IPS-11a (cell line): ENCODE measurements around the gene PKNOX2.

Experiments
- H3K4me3 ChIP-seq: one replicate; pipeline ENCODE4 v1.5.1; 2013; ENCODE audit warnings: low read depth, low read length, control low read depth

Gene PKNOX2

DNA sequence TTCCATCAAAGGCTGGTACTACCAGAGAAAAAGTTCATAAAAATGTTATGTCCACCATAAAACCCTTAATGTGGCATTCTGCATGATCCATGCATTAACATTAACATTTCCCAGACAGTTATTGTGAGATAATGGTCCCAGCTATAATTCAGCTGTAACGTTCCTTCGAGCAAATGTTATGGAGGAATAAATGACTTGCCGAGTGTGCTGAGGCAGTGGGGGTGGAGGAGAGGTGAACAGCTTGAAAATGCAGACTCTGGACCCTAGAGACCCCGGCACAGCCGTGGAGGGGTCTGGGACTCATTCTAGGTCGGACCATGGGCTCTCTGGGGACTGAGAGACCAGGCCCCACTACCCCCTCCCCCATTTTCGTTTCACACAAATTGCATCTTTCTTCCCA is 141.9 kb downstream of the PKNOX2 start:
- H3K4me3 ChIP-seq = no peak overlapping the region

DNA sequence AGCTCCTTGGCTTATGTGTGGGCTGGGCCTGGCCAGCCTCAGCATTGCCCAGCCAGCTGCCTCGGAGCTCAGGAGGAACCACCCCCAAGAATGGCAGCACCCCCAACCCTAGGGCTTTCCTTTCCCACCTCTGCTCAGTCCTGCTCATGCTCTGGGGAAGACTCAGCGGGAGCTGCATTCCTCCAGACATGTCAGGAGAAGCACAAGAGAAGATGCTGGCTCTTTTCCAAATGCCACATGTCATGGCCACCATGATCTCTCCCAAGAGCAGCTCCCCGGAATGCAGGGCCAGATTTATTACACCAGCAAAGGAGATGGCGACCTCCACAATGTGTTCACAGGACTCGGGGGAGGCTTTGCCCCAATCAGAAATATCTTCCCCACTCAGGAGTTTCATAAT is 143.7 kb downstream of the PKNOX2 start:
- H3K4me3 ChIP-seq = no peak overlapping the region

DNA sequence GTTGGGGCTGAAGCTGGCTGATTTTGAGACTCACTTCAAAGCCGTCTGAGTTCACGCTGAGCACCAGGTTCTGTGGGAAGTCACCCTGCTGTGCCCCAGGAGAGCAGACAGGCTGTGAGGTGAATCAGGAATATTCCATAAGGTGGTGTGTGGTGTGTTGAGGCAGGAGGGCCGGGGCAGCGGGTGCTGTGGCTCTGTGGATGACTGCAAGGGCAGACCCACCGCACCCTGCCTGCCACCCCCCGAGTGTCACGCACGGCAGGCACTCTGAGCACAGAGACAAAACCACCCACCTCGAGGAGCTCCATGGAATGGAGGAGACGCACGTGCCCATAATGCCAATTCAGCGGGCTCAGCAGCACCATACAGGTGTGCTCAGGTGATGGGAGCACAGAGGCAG is 147.8 kb downstream of the PKNOX2 start:
- H3K4me3 ChIP-seq = no peak overlapping the region

DNA sequence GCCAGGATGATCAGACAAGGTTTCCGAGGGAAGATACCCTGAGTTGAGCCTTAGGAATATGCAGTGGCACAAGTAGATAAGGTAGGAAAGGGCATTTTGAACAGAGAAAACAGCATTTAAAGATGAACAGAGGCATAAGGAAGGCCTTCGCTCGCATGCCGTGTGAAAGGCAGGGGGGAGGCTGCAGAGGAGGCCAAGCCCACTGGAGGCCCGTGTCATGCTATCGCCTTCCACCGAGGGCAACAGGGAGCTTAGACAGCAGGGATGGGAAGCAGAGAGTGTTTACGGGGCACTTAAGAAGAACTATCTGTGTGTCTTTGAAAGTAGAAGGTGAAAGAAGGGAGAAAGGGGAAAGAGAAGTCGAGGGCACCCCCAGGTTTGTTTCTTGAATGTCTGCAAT is 148.3 kb downstream of the PKNOX2 start:
- no peak overlapping the region for H3K4me3 ChIP-seq

GRCh38 chr11:125313271-125314219 is 149.0 kb downstream of the PKNOX2 start:
- H3K4me3 ChIP-seq = no peak overlapping the region

- no peak overlapping the region for H3K4me3 ChIP-seq
Measured at GRCh38 chr11:125314276-125315078, 149.9 kb downstream of the PKNOX2 start.

DNA sequence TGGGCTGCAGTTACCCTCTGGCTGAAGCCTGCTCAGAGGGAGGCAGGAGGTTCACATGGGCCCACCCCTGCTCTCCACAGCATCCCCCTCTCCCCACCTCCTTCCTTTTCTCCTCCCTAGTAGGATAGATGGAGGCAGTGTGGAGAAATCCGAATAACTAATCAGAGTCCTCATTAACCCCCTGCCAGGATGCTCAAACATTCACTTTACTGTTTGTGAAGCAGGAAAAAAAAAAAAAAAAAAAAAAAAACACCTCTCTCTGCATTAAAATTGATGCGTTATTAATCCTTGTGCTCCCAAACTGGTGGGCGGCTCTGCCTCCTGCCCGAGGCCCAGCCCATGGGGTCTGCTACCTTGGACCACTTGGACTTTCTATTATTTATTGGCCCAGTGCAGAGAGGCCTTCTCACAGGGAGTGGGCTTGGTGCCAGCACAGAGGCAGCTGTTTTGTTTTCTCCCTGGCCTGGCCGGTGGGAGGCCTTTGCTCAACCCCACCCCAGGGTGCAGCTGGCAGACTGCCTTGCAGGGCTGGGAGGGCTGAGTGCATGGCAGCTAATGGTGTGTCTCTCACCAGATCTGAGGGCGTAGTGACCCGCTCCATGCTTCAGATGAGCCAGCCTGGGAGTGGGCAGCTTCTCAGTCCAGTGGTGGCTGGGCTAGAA is 150.7 kb downstream of the PKNOX2 start:
- H3K4me3 ChIP-seq = no peak overlapping the region

- H3K4me3 ChIP-seq = no peak overlapping the region
Measured at GRCh38 chr11:125317416-125317815, 152.9 kb downstream of the PKNOX2 start.

GRCh38 chr11:125319649-125320048 is 155.1 kb downstream of the PKNOX2 start:
- no peak overlapping the region for H3K4me3 ChIP-seq

DNA sequence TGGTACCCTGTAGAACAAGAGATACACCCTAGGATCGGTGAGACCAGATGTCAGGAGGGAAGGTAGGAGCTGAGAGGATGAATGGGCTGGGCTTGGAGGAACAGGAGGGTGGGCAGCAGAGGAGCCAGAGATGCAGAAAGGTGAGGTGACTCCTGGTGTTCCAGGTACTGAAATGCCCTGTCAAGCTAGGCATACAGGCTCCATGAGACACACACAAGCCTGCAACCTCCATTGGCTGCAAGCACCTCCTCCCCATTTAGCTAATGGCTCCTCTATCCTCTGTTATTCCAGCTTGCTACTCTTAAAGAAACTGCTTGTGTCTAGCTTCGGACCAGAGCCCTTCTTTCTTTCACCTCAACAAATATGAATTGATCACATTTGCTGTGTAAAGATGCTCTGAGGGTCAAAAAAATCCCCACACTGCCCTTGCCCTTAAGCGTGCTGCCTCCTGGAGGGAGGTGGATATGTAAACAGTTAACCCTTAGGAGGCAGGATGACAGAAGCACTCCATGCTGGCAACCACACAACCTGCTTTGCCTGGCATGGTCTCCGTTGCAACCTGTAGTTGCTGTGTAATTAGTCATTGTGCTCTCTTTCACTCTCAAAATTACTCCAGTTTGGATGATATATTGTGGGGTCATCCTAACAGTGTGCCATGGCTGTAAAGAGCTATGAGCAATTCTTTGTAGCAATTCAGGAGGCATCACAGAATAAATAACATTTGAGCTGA is 156.0 kb downstream of the PKNOX2 start:
- H3K4me3 ChIP-seq = no peak overlapping the region

GRCh38 chr11:125322289-125322688 is 157.7 kb downstream of the PKNOX2 start:
- H3K4me3 ChIP-seq = no peak overlapping the region

GRCh38 chr11:125325196-125325595 is 160.6 kb downstream of the PKNOX2 start:
- no peak overlapping the region for H3K4me3 ChIP-seq

GRCh38 chr11:125326126-125326525 is 161.6 kb downstream of the PKNOX2 start:
- H3K4me3 ChIP-seq = no peak overlapping the region

DNA sequence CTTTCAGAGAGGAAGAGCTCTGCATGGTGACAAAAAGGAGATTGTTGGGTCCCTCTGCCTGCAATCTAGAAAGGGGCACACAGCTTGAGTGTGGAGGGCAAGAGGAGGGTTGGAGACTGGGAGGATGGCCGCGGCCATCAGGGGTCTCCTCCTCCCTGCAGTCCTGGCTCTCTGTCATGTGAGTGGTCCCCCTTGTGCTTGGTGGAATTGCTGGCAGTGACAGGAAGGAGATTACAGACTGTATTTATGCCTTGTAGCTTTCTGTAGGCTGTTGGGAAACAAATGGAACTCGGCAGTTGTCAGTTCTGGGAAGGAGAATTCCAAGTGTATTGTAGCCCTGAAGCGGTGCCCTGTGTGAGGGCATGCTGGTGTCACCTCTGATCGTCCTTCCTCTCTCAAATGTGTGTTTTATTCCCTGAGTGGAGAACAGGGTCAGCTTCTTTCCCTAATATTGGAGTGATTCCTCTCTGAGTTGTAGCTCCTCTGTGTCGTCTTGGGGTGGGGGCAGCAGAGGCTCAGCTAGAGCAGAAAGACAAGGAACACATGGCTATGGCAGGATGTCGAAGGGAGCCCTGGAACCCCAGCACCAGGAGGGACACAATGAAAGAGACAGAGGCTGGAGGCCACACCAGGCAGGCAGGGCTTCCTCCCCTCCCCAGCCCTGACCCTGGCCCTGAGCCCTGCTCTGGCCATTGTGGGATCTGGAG is 163.1 kb downstream of the PKNOX2 start:
- H3K4me3 ChIP-seq = no peak overlapping the region

DNA sequence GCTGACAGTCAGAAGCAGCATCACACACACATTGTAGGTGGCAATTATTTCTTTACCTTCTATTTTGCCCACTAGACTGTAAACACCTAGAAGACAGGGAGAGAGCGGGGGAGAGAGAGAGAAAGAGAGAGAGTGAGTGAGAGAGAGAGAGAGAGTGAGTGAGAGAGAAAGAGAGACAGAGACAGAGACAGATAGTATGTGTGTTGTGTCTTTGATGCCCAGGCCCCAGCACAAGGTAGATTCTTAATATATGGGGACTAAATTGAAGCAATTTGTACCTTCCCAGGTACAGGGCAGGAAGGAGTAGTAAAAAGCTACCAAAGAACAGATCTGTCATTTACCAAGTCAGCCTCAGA is 163.7 kb downstream of the PKNOX2 start:
- H3K4me3 ChIP-seq = no peak overlapping the region

DNA sequence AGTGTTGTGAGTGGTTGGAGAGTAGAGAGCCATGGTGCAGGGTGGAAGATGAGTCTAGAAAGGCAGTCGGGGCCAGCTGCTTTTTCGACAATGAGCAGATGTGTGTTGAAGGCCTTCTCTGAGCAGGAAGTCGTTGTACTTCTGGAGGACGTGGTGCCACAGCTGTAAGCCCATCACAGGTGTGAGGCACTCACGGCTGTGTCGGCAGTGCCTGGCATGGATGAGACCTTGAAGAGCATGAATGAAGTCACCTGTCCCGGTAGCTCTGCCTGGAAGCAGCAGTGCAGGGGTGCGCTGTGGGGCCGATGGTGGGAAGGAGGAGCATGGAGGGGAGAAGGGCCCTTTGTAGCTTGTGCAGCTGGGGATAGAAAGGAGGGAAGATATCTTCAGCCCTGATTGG is 165.2 kb downstream of the PKNOX2 start:
- H3K4me3 ChIP-seq = no peak overlapping the region

- H3K4me3 ChIP-seq = no peak overlapping the region
Measured at GRCh38 chr11:125330462-125331325, 166.1 kb downstream of the PKNOX2 start.

DNA sequence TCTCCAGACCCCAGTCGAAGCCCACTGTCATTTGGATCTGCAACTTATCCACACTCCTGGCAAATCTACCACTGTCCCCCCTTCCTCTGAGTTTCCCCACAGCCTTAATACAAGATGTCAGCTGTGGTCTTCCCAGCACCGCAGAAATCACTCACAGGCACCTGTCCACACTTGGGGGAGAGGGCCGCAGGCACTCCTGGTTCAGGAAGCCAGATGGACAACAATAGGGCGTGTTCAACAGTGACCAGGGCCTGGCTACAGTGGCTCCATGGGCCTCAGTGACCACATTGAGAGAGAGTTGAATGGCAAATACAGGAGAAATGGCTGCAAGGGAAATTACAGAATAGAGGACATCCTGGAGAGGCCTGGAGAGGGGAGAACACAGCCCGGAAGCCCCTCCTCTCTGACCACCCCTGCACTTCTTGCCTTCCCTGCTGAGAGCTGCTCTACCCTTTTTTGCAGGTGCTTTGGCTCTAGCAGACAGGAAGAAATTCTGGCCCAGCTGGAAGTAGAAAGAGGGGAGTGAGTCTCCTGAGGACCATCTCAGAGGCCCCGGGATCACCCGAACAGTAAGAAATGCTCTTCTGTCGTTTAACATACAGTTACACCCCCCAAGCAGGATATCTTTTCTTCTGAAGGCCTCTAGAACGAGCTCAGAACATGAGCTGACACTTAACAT is 166.9 kb downstream of the PKNOX2 start:
- H3K4me3 ChIP-seq = no peak overlapping the region

DNA sequence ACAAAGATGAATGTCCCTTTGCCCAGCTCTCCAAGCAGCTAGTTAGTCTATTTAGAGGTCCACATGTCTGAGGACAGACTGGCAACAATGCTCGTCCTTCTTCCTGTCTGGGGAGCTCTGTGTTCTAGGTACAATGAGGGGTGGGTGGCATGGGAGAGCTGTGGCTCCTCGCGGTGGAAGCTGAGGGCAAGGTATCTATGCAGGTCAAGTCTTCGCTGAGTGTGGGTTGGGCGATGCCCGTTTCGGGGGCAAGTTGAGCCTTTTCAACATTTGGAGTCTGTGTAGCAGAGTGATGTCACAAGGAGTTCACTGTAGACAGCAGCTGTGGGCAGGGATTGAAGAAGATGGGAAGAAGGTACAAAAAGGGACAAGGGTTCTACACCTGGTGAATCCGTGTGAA is 168.3 kb downstream of the PKNOX2 start:
- H3K4me3 ChIP-seq = no peak overlapping the region
